Fibroblast of lung (primary cell): ENCODE results near the gene CDK10. TPM values are rescaled to one million over a fixed set of nuclear protein-coding genes. Genes with fewer than 3 reads are reported as not detected.

Source experiments
- DNase-seq, 2 donors: peaks; one replicate each; pipeline versions ENCODE4 v3.0.0 to v3.0.0-alpha.2; 2010; ENCODE audit warnings: low read depth in 2 of 2
- H2AFZ ChIP-seq: 2 replicates; pipeline ENCODE4 v1.5.1; 2012; ENCODE audit warnings: low read length, control low read depth, inconsistent platforms
- H3K27ac ChIP-seq: 2 replicates; pipeline ENCODE4 v1.5.1; 2011; ENCODE audit warnings: low read length, control low read depth; ENCODE audit not compliant: insufficient read depth
- H3K27me3 ChIP-seq: 2 replicates; pipeline ENCODE4 v1.5.1; 2011; ENCODE audit warnings: mild to moderate bottlenecking, low read length; ENCODE audit not compliant: control insufficient read depth, insufficient read depth
- H3K36me3 ChIP-seq: 2 replicates; pipeline ENCODE4 v1.5.1; 2011; ENCODE audit warnings: low read length; ENCODE audit not compliant: control insufficient read depth, insufficient read depth
- H3K4me1 ChIP-seq: 2 replicates; pipeline ENCODE4 v1.5.1; 2011; ENCODE audit warnings: low read length; ENCODE audit not compliant: control insufficient read depth, insufficient read depth; ENCODE audit errors: extremely low read depth
- H3K4me2 ChIP-seq: 2 replicates; pipeline ENCODE4 v1.5.1; 2011; ENCODE audit warnings: low read length, control low read depth; ENCODE audit not compliant: insufficient read depth; ENCODE audit errors: extremely low read depth
- H3K4me3 ChIP-seq, 4 experiments: fragments of 200-600 bp in 1 of 4; sonication (generic) in 1 of 4; replicated peaks in 1 of 4; 2 replicates each; pipeline ENCODE4 v1.5.1; 2011 to 2016; ENCODE audit warnings: low read length in 4 of 4, low read depth in 3 of 4, mild to moderate bottlenecking in 3 of 4, control low read depth in 2 of 4, inconsistent platforms in 1 of 4, mixed read lengths in 1 of 4; ENCODE audit not compliant: insufficient read depth in 1 of 4; ENCODE audit errors: control extremely low read depth in 1 of 4
- H3K79me2 ChIP-seq: 2 replicates; pipeline ENCODE4 v1.5.1; 2012; ENCODE audit warnings: mild to moderate bottlenecking, low read length, inconsistent platforms; ENCODE audit not compliant: control insufficient read depth, insufficient read depth
- H3K9ac ChIP-seq: 2 replicates; pipeline ENCODE4 v1.5.1; 2011; ENCODE audit warnings: mild to moderate bottlenecking, low read length, control low read depth; ENCODE audit not compliant: insufficient read depth
- H3K9me3 ChIP-seq: 2 replicates; pipeline ENCODE4 v1.5.1; 2012; ENCODE audit warnings: low read depth, low read length; ENCODE audit not compliant: control insufficient read depth, insufficient read depth
- H4K20me1 ChIP-seq: 2 replicates; pipeline ENCODE4 v1.5.1; 2011; ENCODE audit warnings: low read length; ENCODE audit not compliant: control insufficient read depth, insufficient read depth; ENCODE audit errors: extremely low read depth
- EZH2 ChIP-seq: IDR thresholded peaks from 2 replicates; pipeline ENCODE4 v1.5.1; 2012; ENCODE audit warnings: low read length, control low read depth, mild to moderate bottlenecking; ENCODE audit errors: missing control alignments
- polyA plus RNA-seq, 2 donors: library from polyadenylated mRNA; depleted of rRNA in 1 of 2; stranded (reverse) in 1 of 2; unstranded in 1 of 2; fragments of >200 nt; gene quantifications; 2 replicates each; pipeline ENCODE4 v1.2.1, GENCODE V29; 2011 to 2012; ENCODE audit warnings: missing spikeins in 1 of 2
- total RNA-seq: library from RNA; depleted of rRNA; stranded (reverse); fragments of >200 nt; gene quantifications from 2 replicates; pipeline ENCODE4 v1.2.1, GENCODE V29; 2014
- TF ChIP-seq, protein P1 (sequence below), 2 donors: IDR thresholded peaks in 1 of 2; conservative IDR thresholded peaks in 1 of 2; 1 replicate in 1 of 2; 2 replicates in 1 of 2; pipeline ENCODE4 v1.5.1; 2011 to 2012; ENCODE audit warnings: low read length in 2 of 2, control low read depth in 1 of 2, inconsistent platforms in 1 of 2, low read depth in 1 of 2, mild to moderate bottlenecking in 1 of 2

CDK10 gene
- total and polyA plus RNA-seq, 2 donors (not counting 1 experiment from before 2014, with no cell fraction given), result 22.9 to 41.9 TPM

DNA sequence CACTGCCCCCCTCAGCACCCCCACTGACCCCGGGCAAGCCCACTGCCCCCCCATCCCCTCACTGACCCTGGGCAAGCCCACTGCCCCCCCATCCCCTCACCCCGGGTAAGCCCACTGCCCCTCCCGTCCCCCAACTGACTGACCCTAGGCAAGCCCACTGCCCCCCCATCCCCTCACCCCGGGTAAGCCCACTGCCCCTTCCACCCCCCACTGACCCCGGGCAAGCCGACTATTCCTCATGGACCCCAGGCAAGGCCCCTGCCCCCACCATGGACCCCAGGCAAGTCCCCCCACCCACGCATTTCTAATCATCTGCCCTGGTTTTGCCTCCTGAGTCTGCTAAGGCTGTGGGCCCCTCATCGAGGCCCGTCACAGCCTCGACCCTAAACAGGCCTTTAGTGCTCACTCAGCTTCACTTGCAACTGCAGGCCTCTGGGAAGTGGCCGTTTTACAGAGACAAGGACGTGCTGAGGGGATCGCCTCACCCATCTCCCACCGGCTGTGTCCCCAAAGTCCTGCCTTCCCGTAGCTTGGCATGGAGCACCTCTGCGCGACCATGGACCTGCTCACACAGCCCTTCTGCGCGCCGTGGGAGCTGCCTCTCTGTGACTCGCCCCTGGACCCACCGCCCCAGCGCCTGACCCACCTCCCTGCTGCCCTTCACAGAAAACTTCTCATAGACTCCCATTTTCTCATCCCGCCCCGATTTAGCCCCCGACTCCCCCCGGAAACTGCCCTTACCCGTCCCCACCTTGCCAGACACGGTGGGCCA is 30.6 kb downstream of the CDK10 start:
- Histone ChIP-seq H3K36me3 (peaks cover 4% of the 10 kb centered on the region), H3K79me2 (peaks cover 5% of the 10 kb centered on the region), H2AFZ (no peak overlapping the region), H3K4me1 (peaks cover 12% of the 10 kb centered on the region), H3K27ac (no peak overlapping the region), H3K9me3 (no peaks in the 10 kb centered on the region), H3K4me2 (no peak overlapping the region), H3K4me3 (no peak overlapping the region), H3K27me3 (no peaks in the 10 kb centered on the region), H4K20me1 (no peaks in the 10 kb centered on the region), H3K9ac (no peak overlapping the region)
- no peak for DNase-seq
- TF ChIP-seq, protein P1, sequence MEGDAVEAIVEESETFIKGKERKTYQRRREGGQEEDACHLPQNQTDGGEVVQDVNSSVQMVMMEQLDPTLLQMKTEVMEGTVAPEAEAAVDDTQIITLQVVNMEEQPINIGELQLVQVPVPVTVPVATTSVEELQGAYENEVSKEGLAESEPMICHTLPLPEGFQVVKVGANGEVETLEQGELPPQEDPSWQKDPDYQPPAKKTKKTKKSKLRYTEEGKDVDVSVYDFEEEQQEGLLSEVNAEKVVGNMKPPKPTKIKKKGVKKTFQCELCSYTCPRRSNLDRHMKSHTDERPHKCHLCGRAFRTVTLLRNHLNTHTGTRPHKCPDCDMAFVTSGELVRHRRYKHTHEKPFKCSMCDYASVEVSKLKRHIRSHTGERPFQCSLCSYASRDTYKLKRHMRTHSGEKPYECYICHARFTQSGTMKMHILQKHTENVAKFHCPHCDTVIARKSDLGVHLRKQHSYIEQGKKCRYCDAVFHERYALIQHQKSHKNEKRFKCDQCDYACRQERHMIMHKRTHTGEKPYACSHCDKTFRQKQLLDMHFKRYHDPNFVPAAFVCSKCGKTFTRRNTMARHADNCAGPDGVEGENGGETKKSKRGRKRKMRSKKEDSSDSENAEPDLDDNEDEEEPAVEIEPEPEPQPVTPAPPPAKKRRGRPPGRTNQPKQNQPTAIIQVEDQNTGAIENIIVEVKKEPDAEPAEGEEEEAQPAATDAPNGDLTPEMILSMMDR (conservative IDR thresholded peaks at IDR 0.05 in 1 of 2, IDR thresholded peaks at IDR 0.05 in 1 of 2; ENCODE audit: low read depth in 1 of 2, low read length in 2 of 2), result no peak
- TF ChIP-seq EZH2, result no peak

DNA sequence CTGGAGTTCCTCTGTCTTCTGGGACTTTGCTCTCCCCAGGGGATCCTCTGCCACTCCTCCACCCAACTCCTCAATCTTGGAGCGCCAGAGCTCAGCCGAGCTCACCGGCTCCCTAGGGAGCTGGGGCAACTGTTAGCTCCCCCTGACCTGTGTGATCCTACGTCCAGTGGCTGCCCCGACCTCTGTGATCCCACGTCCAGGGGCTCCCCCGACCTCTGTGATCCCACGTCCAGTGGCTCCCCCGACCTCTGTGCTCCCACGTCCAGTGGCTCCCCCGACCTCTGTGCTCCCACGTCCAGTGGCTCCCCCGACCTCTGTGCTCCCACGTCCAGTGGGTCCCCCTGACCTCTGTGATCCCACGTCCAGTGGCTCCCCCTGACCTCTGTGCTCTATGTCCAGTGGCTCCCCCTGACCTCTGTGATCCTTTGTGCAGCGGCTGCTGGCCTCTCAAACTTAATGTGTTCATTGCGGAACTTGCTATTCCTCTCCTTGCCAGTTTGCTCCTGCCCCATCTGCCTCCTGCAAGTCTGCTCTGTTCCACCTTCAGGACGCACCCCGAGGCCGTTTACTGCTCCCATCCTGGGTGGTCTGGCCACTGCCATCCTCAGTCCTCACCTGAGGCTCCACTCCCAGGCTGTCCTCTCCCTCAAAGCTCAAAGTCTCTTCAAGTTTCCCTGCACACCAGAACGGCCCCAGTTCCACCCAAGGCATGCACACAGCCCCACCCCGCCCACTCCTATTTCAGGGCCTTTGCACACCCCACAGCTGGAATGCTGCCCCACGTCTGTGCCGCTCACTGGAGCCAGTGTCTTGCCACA is 31.4 kb downstream of the CDK10 start:
- Histone ChIP-seq H3K79me2 (peaks cover 12% of the 10 kb centered on the region), H3K4me2 (no peak overlapping the region), H3K4me1 (peaks cover 19% of the 10 kb centered on the region), H3K9me3 (no peaks in the 10 kb centered on the region), H3K36me3 (peaks cover 4% of the 10 kb centered on the region), H3K27me3 (no peaks in the 10 kb centered on the region), H3K4me3 (no peak overlapping the region), H2AFZ (no peak overlapping the region), H3K9ac (no peak overlapping the region), H4K20me1 (no peaks in the 10 kb centered on the region), H3K27ac (no peak overlapping the region)
- TF ChIP-seq, protein P1 (conservative IDR thresholded peaks at IDR 0.05 in 1 of 2, IDR thresholded peaks at IDR 0.05 in 1 of 2; ENCODE audit: low read depth in 1 of 2, low read length in 2 of 2), result no peak
- TF ChIP-seq EZH2, result no peak
- no peak for DNase-seq

DNA sequence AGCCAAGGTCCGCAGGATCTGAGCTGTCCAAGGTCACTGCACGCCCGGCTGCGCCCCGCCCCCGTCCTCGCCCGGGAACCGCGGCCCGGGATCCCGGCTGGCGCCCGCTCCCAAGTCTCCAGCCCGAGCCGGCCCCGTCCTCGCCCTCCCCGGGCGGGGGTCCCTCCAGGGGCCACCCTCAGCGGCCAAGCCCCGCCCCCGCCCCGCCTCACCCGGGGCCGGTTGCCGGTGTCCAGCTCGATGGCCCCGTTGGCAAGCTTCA is 34.0 kb downstream of the CDK10 start:
- Histone ChIP-seq H3K4me2 (peak overlapping the region; percentile 100), H3K36me3 (peaks cover 12% of the 10 kb centered on the region), H3K4me3 (peak overlapping the region; percentile 58 to 83 (median 70)), H4K20me1 (no peaks in the 10 kb centered on the region), H3K9me3 (no peaks in the 10 kb centered on the region), H3K4me1 (peaks cover 20% of the 10 kb centered on the region), H3K27me3 (no peaks in the 10 kb centered on the region), H3K79me2 (peaks cover 29% of the 10 kb centered on the region), H3K9ac (peak overlapping the region; percentile 82), H3K27ac (peak overlapping the region; percentile 75), H2AFZ (peak overlapping the region; percentile 38)
- TF ChIP-seq, protein P1 (conservative IDR thresholded peaks at IDR 0.05 in 1 of 2, IDR thresholded peaks at IDR 0.05 in 1 of 2; ENCODE audit: low read depth in 1 of 2, low read length in 2 of 2), result no peak
- TF ChIP-seq EZH2, result no peak
- no peak for DNase-seq
